IMR-90 (cell line): ENCODE measurements around the gene PNMA8B. TPM values are rescaled to one million over a fixed set of nuclear protein-coding genes. Genes with fewer than 3 reads are reported as not detected.

Source experiments
- ATAC-seq: fragments of 200-7000 bp; cut with Tn5 transposase; 2 replicates; pipeline ENCODE4 v1.9.1; 2020; ENCODE audit warnings: low read depth, mild to moderate bottlenecking, moderate library complexity
- BruUV-seq: library from RNA; stranded (reverse); fragments of 400-500 nt; replicated peaks from 2 replicates; lab custom pipeline; 2021; lab: Mats Ljungman, UMichigan
- CTCF ChIA-PET: fragments of 300-600 bp; formaldehyde crosslinking; extraction: SDS; loops from one replicate; lab custom pipeline; 2021; ENCODE audit warnings: antibody characterized with exemption; lab: Yijun Ruan, JAX
- POLR2A ChIA-PET: fragments of 300-600 bp; sonication (Branson Sonifier 250); formaldehyde crosslinking; loops from one replicate; lab custom pipeline; 2022; ENCODE audit warnings: antibody characterized with exemption; ENCODE audit not compliant: unreplicated experiment; lab: Charles Lee
- DNase-seq: peaks from one replicate; pipeline ENCODE4 v3.0.0; 2013
- H2AFZ ChIP-seq: replicated peaks from 2 replicates; pipeline ENCODE3; 2013; ENCODE audit warnings: low read length, mild to moderate bottlenecking; ENCODE audit not compliant: poor library complexity
- H2AK5ac ChIP-seq: 2 replicates; pipeline ENCODE4 v1.6.1; 2013; ENCODE audit warnings: low read depth, low read length, inconsistent platforms
- H2AK9ac ChIP-seq: replicated peaks from 2 replicates; pipeline ENCODE3; 2013; ENCODE audit warnings: mild to moderate bottlenecking, low read depth, low read length, moderate library complexity; ENCODE audit not compliant: poor library complexity
- H2BK120ac ChIP-seq: 2 replicates; pipeline ENCODE4 v1.6.1; 2013; ENCODE audit warnings: low read depth, low read length, inconsistent platforms
- H2BK15ac ChIP-seq: 3 replicates; pipeline ENCODE4 v1.6.1; 2013; ENCODE audit warnings: low read depth, low read length, inconsistent platforms
- H2BK20ac ChIP-seq: 2 replicates; pipeline ENCODE4 v1.6.1; 2013; ENCODE audit warnings: low read depth, mild to moderate bottlenecking, inconsistent platforms, low read length, moderate library complexity
- H2BK5ac ChIP-seq: 2 replicates; pipeline ENCODE4 v1.6.1; 2013; ENCODE audit warnings: mild to moderate bottlenecking, low read depth, low read length, inconsistent platforms; ENCODE audit not compliant: poor library complexity, severe bottlenecking
- H3K14ac ChIP-seq: replicated peaks from 2 replicates; pipeline ENCODE4 v1.6.1; 2013; ENCODE audit warnings: low read depth, low read length, inconsistent platforms
- H3K18ac ChIP-seq: 2 replicates; pipeline ENCODE4 v1.6.1; 2013; ENCODE audit warnings: low read depth, low read length, control low read depth
- H3K23ac ChIP-seq: 2 replicates; pipeline ENCODE4 v1.6.1; 2013; ENCODE audit warnings: low read depth, low read length, inconsistent platforms
- H3K27ac ChIP-seq: 2 replicates; pipeline ENCODE4 v1.5.1; 2013; ENCODE audit warnings: mild to moderate bottlenecking, control low read depth, low read length; ENCODE audit not compliant: insufficient read depth
- H3K27me3 ChIP-seq: 2 replicates; pipeline ENCODE4 v1.6.1; 2013; ENCODE audit warnings: low read length; ENCODE audit not compliant: control insufficient read depth, insufficient read depth
- H3K36me3 ChIP-seq: 2 replicates; pipeline ENCODE4 v1.6.1; 2013; ENCODE audit warnings: low read length, mixed read lengths; ENCODE audit not compliant: control insufficient read depth, insufficient read depth
- H3K4ac ChIP-seq: 2 replicates; pipeline ENCODE4 v1.6.1; 2013; ENCODE audit warnings: low read depth, low read length, inconsistent platforms
- H3K4me1 ChIP-seq: 2 replicates; pipeline ENCODE4 v1.6.1; 2013; ENCODE audit warnings: low read length, mixed read lengths; ENCODE audit not compliant: control insufficient read depth, insufficient read depth
- H3K4me2 ChIP-seq: 2 replicates; pipeline ENCODE4 v1.6.1; 2013; ENCODE audit warnings: low read depth, mild to moderate bottlenecking, control low read depth, low read length, moderate library complexity
- H3K4me3 ChIP-seq: 2 replicates; pipeline ENCODE4 v1.5.1; 2013; ENCODE audit warnings: low read depth, mild to moderate bottlenecking, control low read depth, low read length, moderate library complexity; ENCODE audit not compliant: insufficient read depth
- H3K56ac ChIP-seq: 2 replicates; pipeline ENCODE4 v1.6.1; 2013; ENCODE audit warnings: low read length, inconsistent platforms; ENCODE audit not compliant: insufficient read depth; ENCODE audit errors: extremely low read depth
- H3K79me1 ChIP-seq, 2 experiments: 2 replicates each; pipeline ENCODE4 v1.6.1; 2013; ENCODE audit warnings: low read length in 2 of 2, inconsistent platforms in 1 of 2, low read depth in 1 of 2
- H3K9ac ChIP-seq: 2 replicates; pipeline ENCODE4 v1.6.1; 2013; ENCODE audit warnings: low read depth, low read length, control low read depth
- H3K9me1 ChIP-seq: 2 replicates; pipeline ENCODE4 v1.6.1; 2013; ENCODE audit warnings: low read length, inconsistent platforms; ENCODE audit not compliant: insufficient read depth
- H3K9me3 ChIP-seq: 2 replicates; pipeline ENCODE4 v1.6.1; 2013; ENCODE audit warnings: low read length; ENCODE audit not compliant: control insufficient read depth, insufficient read depth
- H4K20me1 ChIP-seq: 2 replicates; pipeline ENCODE4 v1.6.1; 2013; ENCODE audit warnings: low read length, inconsistent platforms; ENCODE audit not compliant: insufficient read depth
- H4K5ac ChIP-seq: 2 replicates; pipeline ENCODE4 v1.6.1; 2013; ENCODE audit warnings: mild to moderate bottlenecking, low read depth, low read length, control low read depth
- H4K8ac ChIP-seq, 2 experiments: 2 replicates each; pipeline ENCODE4 v1.6.1; 2013; ENCODE audit warnings: low read depth in 2 of 2, low read length in 2 of 2, control low read depth in 1 of 2, inconsistent platforms in 1 of 2
- H4K91ac ChIP-seq: 2 replicates; pipeline ENCODE4 v1.6.1; 2013; ENCODE audit warnings: low read depth, low read length, inconsistent platforms; ENCODE audit not compliant: insufficient read depth
- BHLHE40 ChIP-seq: fragments of 150-350 bp; IDR thresholded peaks from 2 replicates; pipeline ENCODE4 v1.6.1; 2016; ENCODE audit warnings: mild to moderate bottlenecking, low read depth, low read length
- CEBPB ChIP-seq: IDR thresholded peaks from 2 replicates; pipeline ENCODE4 v1.6.1; 2012; ENCODE audit warnings: low read depth, low read length, improper control_type of control experiment
- CHD1 ChIP-seq: IDR thresholded peaks from 2 replicates; pipeline ENCODE4 v1.6.1; 2012; ENCODE audit warnings: low read depth, low read length, improper control_type of control experiment
- FOS ChIP-seq: fragments of 150-350 bp; IDR thresholded peaks from 2 replicates; pipeline ENCODE4 v1.6.1; 2016; ENCODE audit warnings: low read depth, low read length
- MAFK ChIP-seq: IDR thresholded peaks from 2 replicates; pipeline ENCODE4 v1.6.1; 2012; ENCODE audit warnings: low read depth, low read length, improper control_type of control experiment
- MAZ ChIP-seq: IDR thresholded peaks from 2 replicates; pipeline ENCODE4 v1.6.1; 2012; ENCODE audit warnings: low read depth, mild to moderate bottlenecking, low read length, improper control_type of control experiment, moderate library complexity, borderline replicate concordance
- MXI1 ChIP-seq: IDR thresholded peaks from 2 replicates; pipeline ENCODE4 v1.6.1; 2012; ENCODE audit warnings: low read depth, mild to moderate bottlenecking, low read length, moderate library complexity, borderline replicate concordance
- NFE2L2 ChIP-seq: fragments of 150-350 bp; IDR thresholded peaks from 2 replicates; pipeline ENCODE4 v1.6.1; 2016; ENCODE audit warnings: low read depth, mild to moderate bottlenecking, low read length
- POLR2A ChIP-seq: IDR thresholded peaks from 2 replicates; pipeline ENCODE4 v1.6.1; 2012; ENCODE audit warnings: mild to moderate bottlenecking, low read depth, low read length
- RAD21 ChIP-seq: IDR thresholded peaks from 2 replicates; pipeline ENCODE4 v1.6.1; 2012; ENCODE audit warnings: low read length, improper control_type of control experiment
- RCOR1 ChIP-seq: IDR thresholded peaks from 2 replicates; pipeline ENCODE4 v1.6.1; 2012; ENCODE audit warnings: mild to moderate bottlenecking, low read length, improper control_type of control experiment; ENCODE audit not compliant: insufficient replicate concordance
- RFX5 ChIP-seq: IDR thresholded peaks from 2 replicates; pipeline ENCODE4 v1.8.0; 2012; ENCODE audit warnings: low read depth, mild to moderate bottlenecking, low read length, moderate library complexity
- SMC3 ChIP-seq: fragments of 150-350 bp; IDR thresholded peaks from 2 replicates; pipeline ENCODE4 v1.6.1; 2016; ENCODE audit warnings: low read depth, mild to moderate bottlenecking, antibody characterized with exemption, low read length, moderate library complexity
- WGBS, 2 experiments: methylation state at CpG; one replicate each; pipeline versions ENCODE4 v1.1.5 to v1.1.7; 2013; ENCODE audit warnings: missing lambda C conversion rate in 2 of 2; ENCODE audit not compliant: insufficient read length in 1 of 2; ENCODE audit errors: extremely low coverage in 2 of 2; 5-methylcytosine and 5-hydroxymethylcytosine counted together
- dilution Hi-C: fragments of 300-500 bp; cut with HindIII; formaldehyde crosslinking; loops from one replicate; pipeline ENCODE4 v1.14.3; 2018; ENCODE audit warnings: low sequenced_read_pairs; ENCODE audit not compliant: unreplicated experiment
- in situ Hi-C: fragments of 300-500 bp; cut with MboI; formaldehyde crosslinking; loops from 3 replicates; pipeline ENCODE4 v1.14.3; 2019; ENCODE audit warnings: low sequenced_read_pairs, inconsistent platforms, mixed read lengths
- intact Hi-C: fragments of 100-400 bp; cut with micrococcal nuclease; formaldehyde crosslinking; loops from 2 replicates; pipeline ENCODE4 v1.10.0; 2022
- polyA plus RNA-seq, 3 experiments: library from polyadenylated mRNA; depleted of rRNA; stranded (reverse); fragments of >200 nt; gene quantifications; 2 replicates each; pipeline ENCODE4 v1.2.3, GENCODE V29; 2012; ENCODE audit warnings: low replicate concordance in 1 of 3
- total RNA-seq: library from RNA; depleted of rRNA; stranded (reverse); fragments of >200 nt; gene quantifications from 2 replicates; pipeline ENCODE4 v1.2.3, GENCODE V29; 2012
- TF ChIP-seq, protein P1 (sequence below): conservative IDR thresholded peaks from 2 replicates; pipeline ENCODE4 v1.5.1; 2012; ENCODE audit warnings: mild to moderate bottlenecking, low read depth, low read length, improper control_type of control experiment
- TF ChIP-seq, protein P2 (sequence below): fragments of 150-350 bp; IDR thresholded peaks from 2 replicates; pipeline ENCODE4 v1.6.1; 2016; ENCODE audit warnings: low read depth, mild to moderate bottlenecking, low read length, moderate library complexity, borderline replicate concordance
- TF ChIP-seq, protein P3 (sequence below): fragments of 150-350 bp; IDR thresholded peaks from 2 replicates; pipeline ENCODE4 v1.6.1; 2017; ENCODE audit warnings: mild to moderate bottlenecking, antibody characterized with exemption, low read length, low read depth

PNMA8B gene
- total and polyA plus RNA-seq, 2 of the 4 experiments (the other 2 are of a cell fraction): 0.12 to 0.18 TPM

DNA sequence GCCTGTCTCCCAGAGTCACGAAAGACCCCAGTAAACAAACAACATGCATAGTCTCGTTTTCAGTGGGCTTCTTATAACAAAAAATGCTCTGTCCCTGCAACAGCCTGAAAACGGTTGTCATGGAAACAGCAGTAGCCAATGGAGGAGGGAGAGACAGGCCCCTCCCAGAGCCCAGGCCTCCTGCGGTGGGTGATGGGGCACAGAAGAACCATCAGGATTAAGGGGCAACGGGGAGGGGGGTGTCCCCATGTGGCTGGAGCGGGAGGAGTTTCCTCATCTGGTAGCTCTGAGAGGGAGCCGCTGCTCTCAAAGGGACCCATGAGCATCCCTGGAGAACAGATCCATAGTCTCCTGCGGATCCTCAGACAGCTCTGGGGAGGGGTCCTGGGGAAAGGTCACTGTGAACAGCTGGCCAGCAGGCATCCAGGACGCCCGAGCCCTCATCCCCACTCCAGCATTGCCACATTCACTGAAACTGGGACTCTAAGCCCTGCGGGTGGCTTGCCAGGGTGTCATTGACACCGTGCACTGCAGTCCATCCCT is 37.5 kb upstream of the PNMA8B start:
- ChIA-PET POLR2A (no interaction called here), CTCF (no interaction called here)
- H3K23ac ChIP-seq: no peak overlapping the region
- no peak overlapping the region for H2BK20ac ChIP-seq
- DNase-seq: no peak
- H2BK5ac ChIP-seq: no peak overlapping the region
- H3K9me3 ChIP-seq: no peaks in the 10 kb centered on the region
- H2AK5ac ChIP-seq: no peak overlapping the region
- H3K4ac ChIP-seq: no peak overlapping the region
- H3K36me3 ChIP-seq: no peaks in the 10 kb centered on the region
- H4K20me1 ChIP-seq: no peaks in the 10 kb centered on the region
- H3K9ac ChIP-seq: no peak overlapping the region
- H2BK15ac ChIP-seq: no peak overlapping the region
- no peak overlapping the region for H3K56ac ChIP-seq
- BruUV-seq: no TSS peak
- H3K14ac ChIP-seq: no peak overlapping the region
- no peak overlapping the region for H3K27ac ChIP-seq
- WGBS, 2 experiments: no CpG with 5 or more reads among the region's 12 CpGs
- no peak overlapping the region for H3K4me2 ChIP-seq
- H2BK120ac ChIP-seq: no peak overlapping the region
- intact Hi-C loops: no loop called here
- H3K9me1 ChIP-seq: no peaks in the 10 kb centered on the region
- peaks cover 18% of the 10 kb centered on the region for H3K27me3 ChIP-seq
- dilution Hi-C loops: no loop called here
- no peak overlapping the region for H4K5ac ChIP-seq
- no peak overlapping the region for H4K8ac ChIP-seq
- no peak overlapping the region for H3K4me3 ChIP-seq
- no peak for ATAC-seq
- H2AFZ ChIP-seq: peak overlapping the region; percentile 6
- no peaks in the 10 kb centered on the region for H3K4me1 ChIP-seq
- no peak overlapping the region for H2AK9ac ChIP-seq
- H3K18ac ChIP-seq: no peak overlapping the region
- H4K91ac ChIP-seq: no peak overlapping the region
- TF ChIP-seq MXI1 (no peak), FOS (no peak), POLR2A (no peak), CHD1 (no peak), MAZ (no peak), RFX5 (no peak), RCOR1 (no peak), SMC3 (no peak), CEBPB (no peak), NFE2L2 (no peak), BHLHE40 (no peak), MAFK (no peak), RAD21 (no peak)
- TF ChIP-seq, protein P1, sequence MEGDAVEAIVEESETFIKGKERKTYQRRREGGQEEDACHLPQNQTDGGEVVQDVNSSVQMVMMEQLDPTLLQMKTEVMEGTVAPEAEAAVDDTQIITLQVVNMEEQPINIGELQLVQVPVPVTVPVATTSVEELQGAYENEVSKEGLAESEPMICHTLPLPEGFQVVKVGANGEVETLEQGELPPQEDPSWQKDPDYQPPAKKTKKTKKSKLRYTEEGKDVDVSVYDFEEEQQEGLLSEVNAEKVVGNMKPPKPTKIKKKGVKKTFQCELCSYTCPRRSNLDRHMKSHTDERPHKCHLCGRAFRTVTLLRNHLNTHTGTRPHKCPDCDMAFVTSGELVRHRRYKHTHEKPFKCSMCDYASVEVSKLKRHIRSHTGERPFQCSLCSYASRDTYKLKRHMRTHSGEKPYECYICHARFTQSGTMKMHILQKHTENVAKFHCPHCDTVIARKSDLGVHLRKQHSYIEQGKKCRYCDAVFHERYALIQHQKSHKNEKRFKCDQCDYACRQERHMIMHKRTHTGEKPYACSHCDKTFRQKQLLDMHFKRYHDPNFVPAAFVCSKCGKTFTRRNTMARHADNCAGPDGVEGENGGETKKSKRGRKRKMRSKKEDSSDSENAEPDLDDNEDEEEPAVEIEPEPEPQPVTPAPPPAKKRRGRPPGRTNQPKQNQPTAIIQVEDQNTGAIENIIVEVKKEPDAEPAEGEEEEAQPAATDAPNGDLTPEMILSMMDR: no peak
- TF ChIP-seq, protein P2, sequence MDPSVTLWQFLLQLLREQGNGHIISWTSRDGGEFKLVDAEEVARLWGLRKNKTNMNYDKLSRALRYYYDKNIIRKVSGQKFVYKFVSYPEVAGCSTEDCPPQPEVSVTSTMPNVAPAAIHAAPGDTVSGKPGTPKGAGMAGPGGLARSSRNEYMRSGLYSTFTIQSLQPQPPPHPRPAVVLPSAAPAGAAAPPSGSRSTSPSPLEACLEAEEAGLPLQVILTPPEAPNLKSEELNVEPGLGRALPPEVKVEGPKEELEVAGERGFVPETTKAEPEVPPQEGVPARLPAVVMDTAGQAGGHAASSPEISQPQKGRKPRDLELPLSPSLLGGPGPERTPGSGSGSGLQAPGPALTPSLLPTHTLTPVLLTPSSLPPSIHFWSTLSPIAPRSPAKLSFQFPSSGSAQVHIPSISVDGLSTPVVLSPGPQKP: no peak
- TF ChIP-seq, protein P3, sequence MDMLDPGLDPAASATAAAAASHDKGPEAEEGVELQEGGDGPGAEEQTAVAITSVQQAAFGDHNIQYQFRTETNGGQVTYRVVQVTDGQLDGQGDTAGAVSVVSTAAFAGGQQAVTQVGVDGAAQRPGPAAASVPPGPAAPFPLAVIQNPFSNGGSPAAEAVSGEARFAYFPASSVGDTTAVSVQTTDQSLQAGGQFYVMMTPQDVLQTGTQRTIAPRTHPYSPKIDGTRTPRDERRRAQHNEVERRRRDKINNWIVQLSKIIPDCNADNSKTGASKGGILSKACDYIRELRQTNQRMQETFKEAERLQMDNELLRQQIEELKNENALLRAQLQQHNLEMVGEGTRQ: no peak
- no peaks in the 10 kb centered on the region for H3K79me1 ChIP-seq
- in situ Hi-C loops: loop anchor here (10.0 kb wide), 1 partner anchor 132 kb away; the partner anchor contains the start of gene DACT3
